ENCODE measurements around the gene C12orf42.

The C12orf42 gene

DNA sequence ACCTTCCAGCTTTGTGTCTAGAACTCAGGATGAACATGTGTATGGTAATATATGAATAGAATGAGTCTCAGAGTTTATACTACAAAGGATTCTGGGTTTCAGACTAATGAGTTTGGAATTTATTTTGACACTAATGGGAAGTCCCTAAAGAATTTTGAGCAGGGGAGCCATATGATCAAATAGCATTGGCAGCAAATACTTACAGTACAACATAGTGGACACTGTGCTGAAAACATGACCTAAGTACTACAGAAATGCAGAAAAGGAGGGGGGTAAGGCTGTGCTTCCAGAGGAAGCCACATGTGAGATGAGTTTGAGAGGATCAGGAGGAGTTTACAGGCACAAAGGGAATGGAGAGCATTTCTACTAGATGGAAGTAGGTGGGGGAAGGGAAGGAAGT lies 225.8 kb downstream of the C12orf42 start:
- DNase-seq (ENCODE audit: low read depth in 1 of 2, low spot score in 1 of 2): no peak
- H3K27me3 ChIP-seq (ENCODE audit: insufficient read depth, poor library complexity, severe bottlenecking): no peaks in the 10 kb centered on the region
- no peak for TF ChIP-seq GABPA (IDR thresholded peaks at IDR 0.05; ENCODE audit: low read depth)
- TF ChIP-seq POLR2AphosphoS5 (IDR thresholded peaks at IDR 0.05; ENCODE audit: low read depth): no peak
- TF ChIP-seq SPI1 (IDR thresholded peaks at IDR 0.05; ENCODE audit: borderline replicate concordance, low read depth): no peak
- TF ChIP-seq, protein P1, sequence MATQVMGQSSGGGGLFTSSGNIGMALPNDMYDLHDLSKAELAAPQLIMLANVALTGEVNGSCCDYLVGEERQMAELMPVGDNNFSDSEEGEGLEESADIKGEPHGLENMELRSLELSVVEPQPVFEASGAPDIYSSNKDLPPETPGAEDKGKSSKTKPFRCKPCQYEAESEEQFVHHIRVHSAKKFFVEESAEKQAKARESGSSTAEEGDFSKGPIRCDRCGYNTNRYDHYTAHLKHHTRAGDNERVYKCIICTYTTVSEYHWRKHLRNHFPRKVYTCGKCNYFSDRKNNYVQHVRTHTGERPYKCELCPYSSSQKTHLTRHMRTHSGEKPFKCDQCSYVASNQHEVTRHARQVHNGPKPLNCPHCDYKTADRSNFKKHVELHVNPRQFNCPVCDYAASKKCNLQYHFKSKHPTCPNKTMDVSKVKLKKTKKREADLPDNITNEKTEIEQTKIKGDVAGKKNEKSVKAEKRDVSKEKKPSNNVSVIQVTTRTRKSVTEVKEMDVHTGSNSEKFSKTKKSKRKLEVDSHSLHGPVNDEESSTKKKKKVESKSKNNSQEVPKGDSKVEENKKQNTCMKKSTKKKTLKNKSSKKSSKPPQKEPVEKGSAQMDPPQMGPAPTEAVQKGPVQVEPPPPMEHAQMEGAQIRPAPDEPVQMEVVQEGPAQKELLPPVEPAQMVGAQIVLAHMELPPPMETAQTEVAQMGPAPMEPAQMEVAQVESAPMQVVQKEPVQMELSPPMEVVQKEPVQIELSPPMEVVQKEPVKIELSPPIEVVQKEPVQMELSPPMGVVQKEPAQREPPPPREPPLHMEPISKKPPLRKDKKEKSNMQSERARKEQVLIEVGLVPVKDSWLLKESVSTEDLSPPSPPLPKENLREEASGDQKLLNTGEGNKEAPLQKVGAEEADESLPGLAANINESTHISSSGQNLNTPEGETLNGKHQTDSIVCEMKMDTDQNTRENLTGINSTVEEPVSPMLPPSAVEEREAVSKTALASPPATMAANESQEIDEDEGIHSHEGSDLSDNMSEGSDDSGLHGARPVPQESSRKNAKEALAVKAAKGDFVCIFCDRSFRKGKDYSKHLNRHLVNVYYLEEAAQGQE (IDR thresholded peaks at IDR 0.05; ENCODE audit: insufficient replicate concordance, low read depth): no peak
- TF ChIP-seq, protein P2, sequence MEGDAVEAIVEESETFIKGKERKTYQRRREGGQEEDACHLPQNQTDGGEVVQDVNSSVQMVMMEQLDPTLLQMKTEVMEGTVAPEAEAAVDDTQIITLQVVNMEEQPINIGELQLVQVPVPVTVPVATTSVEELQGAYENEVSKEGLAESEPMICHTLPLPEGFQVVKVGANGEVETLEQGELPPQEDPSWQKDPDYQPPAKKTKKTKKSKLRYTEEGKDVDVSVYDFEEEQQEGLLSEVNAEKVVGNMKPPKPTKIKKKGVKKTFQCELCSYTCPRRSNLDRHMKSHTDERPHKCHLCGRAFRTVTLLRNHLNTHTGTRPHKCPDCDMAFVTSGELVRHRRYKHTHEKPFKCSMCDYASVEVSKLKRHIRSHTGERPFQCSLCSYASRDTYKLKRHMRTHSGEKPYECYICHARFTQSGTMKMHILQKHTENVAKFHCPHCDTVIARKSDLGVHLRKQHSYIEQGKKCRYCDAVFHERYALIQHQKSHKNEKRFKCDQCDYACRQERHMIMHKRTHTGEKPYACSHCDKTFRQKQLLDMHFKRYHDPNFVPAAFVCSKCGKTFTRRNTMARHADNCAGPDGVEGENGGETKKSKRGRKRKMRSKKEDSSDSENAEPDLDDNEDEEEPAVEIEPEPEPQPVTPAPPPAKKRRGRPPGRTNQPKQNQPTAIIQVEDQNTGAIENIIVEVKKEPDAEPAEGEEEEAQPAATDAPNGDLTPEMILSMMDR (IDR thresholded peaks at IDR 0.05; ENCODE audit: insufficient read depth, low read length): no peak
- H3K27ac ChIP-seq (replicated peaks): no peak overlapping the region
- no peak overlapping the region for H3K4me3 ChIP-seq (replicated peaks; ENCODE audit: insufficient read depth, low read length)

DNA sequence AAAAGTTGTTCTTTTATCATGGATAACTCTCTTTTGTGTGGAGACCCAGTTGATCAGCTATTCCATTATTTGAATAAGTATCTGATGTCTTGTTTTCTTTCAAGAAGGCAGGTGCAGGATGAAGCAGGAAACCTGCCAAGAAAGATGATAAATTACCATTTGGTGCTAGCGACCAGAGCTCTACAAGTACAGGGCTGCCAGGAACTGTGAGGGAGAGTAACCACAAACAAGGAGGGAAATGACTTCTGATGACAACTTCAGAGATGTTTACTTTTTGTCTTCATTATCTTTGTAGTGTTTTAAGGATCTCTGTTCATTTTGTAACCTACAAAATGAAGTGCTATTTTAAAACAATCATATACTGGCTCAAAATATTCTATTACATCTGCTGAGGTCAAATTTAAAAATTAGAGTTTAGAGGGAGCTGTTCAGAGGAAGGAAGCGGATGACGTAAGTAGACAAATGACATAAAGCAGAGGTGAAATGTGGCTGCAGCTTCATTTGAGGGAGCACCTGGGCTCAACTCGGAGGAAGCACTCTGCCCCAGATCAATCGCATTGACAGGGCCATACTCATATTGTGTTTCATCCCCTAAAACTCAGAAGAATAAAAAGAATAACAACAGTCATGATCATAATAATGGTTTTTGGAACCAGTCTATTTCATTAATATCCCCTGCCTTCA lies 226.8 kb downstream of the C12orf42 start:
- no peak overlapping the region for H3K4me3 ChIP-seq (replicated peaks; ENCODE audit: insufficient read depth, low read length)
- H3K27ac ChIP-seq (replicated peaks): no peak overlapping the region
- TF ChIP-seq POLR2AphosphoS5 (IDR thresholded peaks at IDR 0.05; ENCODE audit: low read depth) (no peak), SPI1 (IDR thresholded peaks at IDR 0.05; ENCODE audit: borderline replicate concordance, low read depth) (no peak), GABPA (IDR thresholded peaks at IDR 0.05; ENCODE audit: low read depth) (no peak)
- TF ChIP-seq, protein P1 (IDR thresholded peaks at IDR 0.05; ENCODE audit: insufficient replicate concordance, low read depth): no peak
- TF ChIP-seq, protein P2 (IDR thresholded peaks at IDR 0.05; ENCODE audit: insufficient read depth, low read length): no peak
- no peak for DNase-seq (ENCODE audit: low read depth in 1 of 2, low spot score in 1 of 2)
- H3K27me3 ChIP-seq (ENCODE audit: insufficient read depth, poor library complexity, severe bottlenecking): no peaks in the 10 kb centered on the region

DNA sequence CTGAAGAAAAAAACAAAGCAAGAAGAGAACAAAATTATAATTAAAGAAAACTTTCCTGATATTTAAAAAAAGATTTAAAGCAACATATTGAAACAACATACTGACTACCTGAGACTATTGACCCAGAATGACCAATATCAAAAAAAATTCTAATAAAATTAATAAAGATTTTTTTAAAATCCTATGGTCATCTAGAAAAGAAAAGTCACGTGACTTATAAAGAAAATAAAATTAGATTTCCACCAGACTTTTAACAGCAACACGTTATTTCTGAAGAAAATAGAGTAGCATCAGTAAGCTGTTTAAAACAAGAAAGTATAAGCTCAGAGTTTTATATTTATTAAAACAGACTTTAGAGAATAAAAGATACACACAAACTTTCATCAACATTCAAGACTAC lies 238.0 kb downstream of the C12orf42 start:
- Histone ChIP-seq H3K27me3 (ENCODE audit: insufficient read depth, poor library complexity, severe bottlenecking) (no peaks in the 10 kb centered on the region), H3K4me3 (replicated peaks; ENCODE audit: insufficient read depth, low read length) (no peak overlapping the region), H3K27ac (replicated peaks) (no peak overlapping the region)
- TF ChIP-seq, protein P1 (IDR thresholded peaks at IDR 0.05; ENCODE audit: insufficient replicate concordance, low read depth): no peak
- TF ChIP-seq GABPA (IDR thresholded peaks at IDR 0.05; ENCODE audit: low read depth) (no peak), POLR2AphosphoS5 (IDR thresholded peaks at IDR 0.05; ENCODE audit: low read depth) (no peak), SPI1 (IDR thresholded peaks at IDR 0.05; ENCODE audit: borderline replicate concordance, low read depth) (no peak)
- TF ChIP-seq, protein P2 (IDR thresholded peaks at IDR 0.05; ENCODE audit: insufficient read depth, low read length): no peak
- DNase-seq (ENCODE audit: low read depth in 1 of 2, low spot score in 1 of 2): no peak
